Measurements from ENCODE around the gene SMARCD1. TPM values are rescaled to one million over a fixed set of nuclear protein-coding genes. Genes with fewer than 3 reads are reported as not detected.

SMARCD1 gene
- total and polyA plus RNA-seq, 9 of the 15 experiments (the other 6 are each of a cell fraction or from before 2014, with no cell fraction given) = 0.86 to 91.7 (median 48.0) TPM

DNA sequence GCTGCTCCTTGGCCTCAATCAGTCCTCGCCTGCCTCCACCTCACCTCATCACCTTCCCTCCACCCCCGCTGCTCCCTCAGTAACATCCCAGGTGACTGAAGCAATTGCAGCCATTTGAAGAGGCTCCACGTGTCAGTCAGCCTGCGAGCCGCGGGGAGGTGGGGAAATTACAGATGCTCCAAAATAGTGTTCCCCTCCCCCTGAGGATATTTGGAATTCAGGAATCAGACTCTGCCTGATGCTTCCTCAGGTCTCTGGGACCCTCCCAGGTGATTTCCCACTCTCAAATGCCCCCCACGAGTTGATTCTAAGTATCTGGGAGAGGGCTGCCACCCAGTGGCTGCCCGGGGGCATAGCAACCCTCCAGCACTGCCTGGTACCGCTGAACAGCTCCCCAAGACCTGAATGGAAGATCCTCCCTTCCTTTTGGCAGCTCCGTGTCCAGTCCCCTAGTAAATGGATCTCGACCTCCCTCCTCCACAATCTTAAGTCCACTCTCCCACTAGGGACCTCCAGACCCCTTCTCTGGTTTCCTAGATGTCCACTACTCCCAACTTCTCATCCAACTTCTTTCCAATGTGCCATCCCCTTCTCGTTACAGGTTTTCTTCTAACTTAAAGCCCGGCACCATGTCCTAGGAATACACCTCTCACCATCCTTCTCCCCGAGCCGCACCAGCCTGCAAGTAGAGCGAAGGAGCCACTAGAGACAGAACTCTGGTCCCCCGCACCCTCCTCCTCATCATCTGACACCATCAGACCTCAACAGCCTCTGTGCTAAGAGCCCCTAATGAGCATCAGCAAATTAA lies 29.1 kb upstream of the SMARCD1 start (continued):
- TF ChIP-seq RAD51 (IDR thresholded peaks at IDR 0.05; ENCODE audit: borderline replicate concordance, low read depth) (0 out of 2 replicates have a peak, but pooled peaks have one; percentile 27), ZBTB7A (IDR thresholded peaks at IDR 0.05; ENCODE audit: borderline replicate concordance, control insufficient read depth, low read depth, low read length) (0 out of 2 replicates have a peak, but pooled peaks have one; percentile 22), ZKSCAN3 (CRISPR knock-in tag; IDR thresholded peaks at IDR 0.05) (no peak)
- TF ChIP-seq, protein P1, sequence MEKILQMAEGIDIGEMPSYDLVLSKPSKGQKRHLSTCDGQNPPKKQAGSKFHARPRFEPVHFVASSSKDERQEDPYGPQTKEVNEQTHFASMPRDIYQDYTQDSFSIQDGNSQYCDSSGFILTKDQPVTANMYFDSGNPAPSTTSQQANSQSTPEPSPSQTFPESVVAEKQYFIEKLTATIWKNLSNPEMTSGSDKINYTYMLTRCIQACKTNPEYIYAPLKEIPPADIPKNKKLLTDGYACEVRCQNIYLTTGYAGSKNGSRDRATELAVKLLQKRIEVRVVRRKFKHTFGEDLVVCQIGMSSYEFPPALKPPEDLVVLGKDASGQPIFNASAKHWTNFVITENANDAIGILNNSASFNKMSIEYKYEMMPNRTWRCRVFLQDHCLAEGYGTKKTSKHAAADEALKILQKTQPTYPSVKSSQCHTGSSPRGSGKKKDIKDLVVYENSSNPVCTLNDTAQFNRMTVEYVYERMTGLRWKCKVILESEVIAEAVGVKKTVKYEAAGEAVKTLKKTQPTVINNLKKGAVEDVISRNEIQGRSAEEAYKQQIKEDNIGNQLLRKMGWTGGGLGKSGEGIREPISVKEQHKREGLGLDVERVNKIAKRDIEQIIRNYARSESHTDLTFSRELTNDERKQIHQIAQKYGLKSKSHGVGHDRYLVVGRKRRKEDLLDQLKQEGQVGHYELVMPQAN (IDR thresholded peaks at IDR 0.05; ENCODE audit: borderline replicate concordance) = peak; percentile 49; the same call in 1 of the 2 replicates

DNA sequence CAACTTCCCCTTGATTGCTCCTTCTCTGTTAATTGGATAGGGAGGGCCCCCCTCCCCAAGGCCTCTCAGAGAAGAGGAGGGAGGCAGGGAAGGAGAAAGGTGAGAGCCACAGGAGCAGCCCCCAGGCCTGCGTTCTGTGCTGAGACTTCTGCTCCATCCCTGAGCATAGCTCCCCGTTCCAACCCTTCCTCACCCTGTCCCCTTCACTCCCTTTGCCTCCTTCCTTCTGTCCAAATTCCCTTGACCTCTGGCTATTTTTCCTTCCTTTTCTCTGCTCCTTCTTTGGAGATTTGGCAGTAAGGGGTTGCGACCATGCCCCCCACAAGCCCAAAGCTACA lies 28.5 kb upstream of the SMARCD1 start:
- ATAC-seq (no peak), FAIRE-seq (no peak), DNase-seq (ENCODE audit: extremely low read depth in 1 of 4, low spot score in 3 of 4) (no peak)
- Histone ChIP-seq H3K27me3 (ENCODE audit: control insufficient read depth in 2 of 2, insufficient read depth in 2 of 2, low read length in 2 of 2) (peaks cover 17 to 55% of the 10 kb centered on the region in 2 experiments; a peak in 4 of 5 replicates), H3K4me1 (replicated peaks in 1 of 2; ENCODE audit: control insufficient read depth in 2 of 2, insufficient read depth in 2 of 2, low read length in 2 of 2) (peaks cover 13 to 33% of the 10 kb centered on the region in 2 experiments; a peak in 4 of 5 replicates), H3K27ac (ENCODE audit: extremely low read depth, low read depth, low read length) (no peak overlapping the region), H3K36me3 (ENCODE audit: control insufficient read depth, insufficient read depth, low read length) (no peaks in the 10 kb centered on the region), H3K9ac (ENCODE audit: insufficient read depth in 1 of 2, low read depth in 2 of 2, low read length in 2 of 2) (no peak overlapping the region; a peak in 1 of 4 replicates), H2AFZ (ENCODE audit: low read depth, low read length) (no peak overlapping the region), H3K4me2 (ENCODE audit: insufficient read depth, low read length) (peak overlapping the region; percentile 69), H3K79me2 (ENCODE audit: control insufficient read depth, insufficient read depth, low read length) (no peaks in the 10 kb centered on the region), H3K9me1 (ENCODE audit: control insufficient read depth, insufficient read depth, low read length) (no peaks in the 10 kb centered on the region), H3K9me3 (replicated peaks; ENCODE audit: control insufficient read depth, insufficient read depth, low read depth, low read length) (no peaks in the 10 kb centered on the region), H3K4me3 (no peak overlapping the region; the same call in 1 of the 2 replicates), H4K20me1 (replicated peaks; ENCODE audit: control insufficient read depth, insufficient read depth, low read length) (peaks cover 28% of the 10 kb centered on the region)
- 0% methylated on average over 2 of the region's 3 CpGs for WGBS (ENCODE audit: insufficient coverage, low coverage, missing lambda C conversion rate)
- no TSS peak for BruUV-seq (replicated peaks)
- intact Hi-C loops (cut with micrococcal nuclease) (loop anchor here (1.0 to 5.0 kb wide), 3 partner anchors 17 to 279 kb away; no protein-coding TSS in a partner anchor), in situ Hi-C loops (cut with MboI) (loop anchor here (5.0 kb wide), 1 partner anchor 279 kb away; no protein-coding TSS in a partner anchor)
- CTCF ChIA-PET (ENCODE audit: low intra/inter-chr PET ratio) = interaction anchor here (0.7 to 3.0 kb wide), 6 partner anchors 14 to 89 kb away, joined by 3 to 33 read pairs (median 4); no protein-coding TSS in a partner anchor
- POLR2A ChIA-PET = interaction anchor here (0.5 to 2.4 kb wide), 6 partner anchors 9 to 140 kb away, joined by 3 to 8 read pairs (median 3); no protein-coding TSS in a partner anchor
- TF ChIP-seq RFX7 (CRISPR knock-in tag; IDR thresholded peaks at IDR 0.05) = no peak
- TF ChIP-seq, protein P2, sequence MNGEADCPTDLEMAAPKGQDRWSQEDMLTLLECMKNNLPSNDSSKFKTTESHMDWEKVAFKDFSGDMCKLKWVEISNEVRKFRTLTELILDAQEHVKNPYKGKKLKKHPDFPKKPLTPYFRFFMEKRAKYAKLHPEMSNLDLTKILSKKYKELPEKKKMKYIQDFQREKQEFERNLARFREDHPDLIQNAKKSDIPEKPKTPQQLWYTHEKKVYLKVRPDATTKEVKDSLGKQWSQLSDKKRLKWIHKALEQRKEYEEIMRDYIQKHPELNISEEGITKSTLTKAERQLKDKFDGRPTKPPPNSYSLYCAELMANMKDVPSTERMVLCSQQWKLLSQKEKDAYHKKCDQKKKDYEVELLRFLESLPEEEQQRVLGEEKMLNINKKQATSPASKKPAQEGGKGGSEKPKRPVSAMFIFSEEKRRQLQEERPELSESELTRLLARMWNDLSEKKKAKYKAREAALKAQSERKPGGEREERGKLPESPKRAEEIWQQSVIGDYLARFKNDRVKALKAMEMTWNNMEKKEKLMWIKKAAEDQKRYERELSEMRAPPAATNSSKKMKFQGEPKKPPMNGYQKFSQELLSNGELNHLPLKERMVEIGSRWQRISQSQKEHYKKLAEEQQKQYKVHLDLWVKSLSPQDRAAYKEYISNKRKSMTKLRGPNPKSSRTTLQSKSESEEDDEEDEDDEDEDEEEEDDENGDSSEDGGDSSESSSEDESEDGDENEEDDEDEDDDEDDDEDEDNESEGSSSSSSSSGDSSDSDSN (IDR thresholded peaks at IDR 0.05; ENCODE audit: borderline replicate concordance in 1 of 2, low read depth in 2 of 2, low read length in 2 of 2) = no peak
- no peak for TF ChIP-seq ZNF699 (CRISPR knock-in tag; IDR thresholded peaks at IDR 0.05; ENCODE audit: insufficient replicate concordance)
- TF ChIP-seq, protein P3, sequence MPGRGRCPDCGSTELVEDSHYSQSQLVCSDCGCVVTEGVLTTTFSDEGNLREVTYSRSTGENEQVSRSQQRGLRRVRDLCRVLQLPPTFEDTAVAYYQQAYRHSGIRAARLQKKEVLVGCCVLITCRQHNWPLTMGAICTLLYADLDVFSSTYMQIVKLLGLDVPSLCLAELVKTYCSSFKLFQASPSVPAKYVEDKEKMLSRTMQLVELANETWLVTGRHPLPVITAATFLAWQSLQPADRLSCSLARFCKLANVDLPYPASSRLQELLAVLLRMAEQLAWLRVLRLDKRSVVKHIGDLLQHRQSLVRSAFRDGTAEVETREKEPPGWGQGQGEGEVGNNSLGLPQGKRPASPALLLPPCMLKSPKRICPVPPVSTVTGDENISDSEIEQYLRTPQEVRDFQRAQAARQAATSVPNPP (IDR thresholded peaks at IDR 0.05; ENCODE audit: borderline replicate concordance, insufficient read depth, insufficient read length) = no peak

Measured in K562 (cell line).